ENCODE measurements around the gene PDCD1LG2. TPM values are rescaled to one million over a fixed set of nuclear protein-coding genes. Genes with fewer than 3 reads are reported as not detected.
"Not testable (repeated sequence)": the region's sequence is repeated elsewhere in the genome, so short reads cannot be mapped to it uniquely, and the experiment has no call there.

PDCD1LG2 gene
- under 1 TPM; 0.63 to 0.81 TPM for total RNA-seq
- 2.4 TPM for polyA plus RNA-seq (ENCODE audit: insufficient read depth, low read depth, low replicate concordance)
- long read RNA-seq, donor 1: 0 reads
- long read RNA-seq, donor 2: 0 reads

GRCh38 chr9:5510360-5510931 lies at the start of gene PDCD1LG2:
TSS of gene PDCD1LG2 (plus strand) at chr9:5510531. CDS start at chr9:5522547, 12,016 bp downstream.
- Histone ChIP-seq H3K27ac (peak within 1 kb of the TSS; percentile 53 to 81), H3K4me3 (peak within 1 kb of the TSS; percentile 7 to 26), H3K36me3 (ENCODE audit: low read depth, missing control alignments) (no peaks in the 10 kb centered on the region), H3K4me1 (no peaks in the 10 kb centered on the region), H3K9me3 (no peaks in the 10 kb centered on the region), H3K27me3 (no peaks in the 10 kb centered on the region)
- peak; percentile 28 for DNase-seq
- TF ChIP-seq, protein P1, sequence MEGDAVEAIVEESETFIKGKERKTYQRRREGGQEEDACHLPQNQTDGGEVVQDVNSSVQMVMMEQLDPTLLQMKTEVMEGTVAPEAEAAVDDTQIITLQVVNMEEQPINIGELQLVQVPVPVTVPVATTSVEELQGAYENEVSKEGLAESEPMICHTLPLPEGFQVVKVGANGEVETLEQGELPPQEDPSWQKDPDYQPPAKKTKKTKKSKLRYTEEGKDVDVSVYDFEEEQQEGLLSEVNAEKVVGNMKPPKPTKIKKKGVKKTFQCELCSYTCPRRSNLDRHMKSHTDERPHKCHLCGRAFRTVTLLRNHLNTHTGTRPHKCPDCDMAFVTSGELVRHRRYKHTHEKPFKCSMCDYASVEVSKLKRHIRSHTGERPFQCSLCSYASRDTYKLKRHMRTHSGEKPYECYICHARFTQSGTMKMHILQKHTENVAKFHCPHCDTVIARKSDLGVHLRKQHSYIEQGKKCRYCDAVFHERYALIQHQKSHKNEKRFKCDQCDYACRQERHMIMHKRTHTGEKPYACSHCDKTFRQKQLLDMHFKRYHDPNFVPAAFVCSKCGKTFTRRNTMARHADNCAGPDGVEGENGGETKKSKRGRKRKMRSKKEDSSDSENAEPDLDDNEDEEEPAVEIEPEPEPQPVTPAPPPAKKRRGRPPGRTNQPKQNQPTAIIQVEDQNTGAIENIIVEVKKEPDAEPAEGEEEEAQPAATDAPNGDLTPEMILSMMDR (IDR thresholded peaks at IDR 0.05): no peak
- no peak for TF ChIP-seq POLR2A (IDR thresholded peaks at IDR 0.05)
- intact Hi-C loops (cut with DNase I; ENCODE audit: low total_unique reads): no loop called here
- WGBS, 2 donors: 38 to 49% methylated on average over 4 of the region's 4 CpGs

GRCh38 chr9:5464831-5465330 lies 45.5 kb upstream of the PDCD1LG2 start:
- WGBS, 2 donors: 88 to 94% methylated on average over 4 of the region's 4 CpGs
- DNase-seq; H3K9me3 ChIP-seq; H3K27me3 ChIP-seq; H3K36me3 ChIP-seq (ENCODE audit: low read depth, missing control alignments); intact Hi-C loops (cut with DNase I; ENCODE audit: low total_unique reads); H3K4me1 ChIP-seq; H3K4me3 ChIP-seq; H3K27ac ChIP-seq: not testable (repeated sequence)

GRCh38 chr9:5466005-5466404 lies 44.3 kb upstream of the PDCD1LG2 start:
- Histone ChIP-seq H3K9me3 (no peaks in the 10 kb centered on the region), H3K27me3 (no peaks in the 10 kb centered on the region), H3K27ac (no peak overlapping the region), H3K36me3 (ENCODE audit: low read depth, missing control alignments) (no peaks in the 10 kb centered on the region), H3K4me3 (no peak overlapping the region), H3K4me1 (no peaks in the 10 kb centered on the region)
- no peak for TF ChIP-seq POLR2A (IDR thresholded peaks at IDR 0.05)
- TF ChIP-seq, protein P1 (IDR thresholded peaks at IDR 0.05): no peak
- DNase-seq: no peak
- intact Hi-C loops (cut with DNase I; ENCODE audit: low total_unique reads): no loop called here
- WGBS, 2 donors: 87 to 93% methylated on average over 1 of the region's 1 CpG

DNA sequence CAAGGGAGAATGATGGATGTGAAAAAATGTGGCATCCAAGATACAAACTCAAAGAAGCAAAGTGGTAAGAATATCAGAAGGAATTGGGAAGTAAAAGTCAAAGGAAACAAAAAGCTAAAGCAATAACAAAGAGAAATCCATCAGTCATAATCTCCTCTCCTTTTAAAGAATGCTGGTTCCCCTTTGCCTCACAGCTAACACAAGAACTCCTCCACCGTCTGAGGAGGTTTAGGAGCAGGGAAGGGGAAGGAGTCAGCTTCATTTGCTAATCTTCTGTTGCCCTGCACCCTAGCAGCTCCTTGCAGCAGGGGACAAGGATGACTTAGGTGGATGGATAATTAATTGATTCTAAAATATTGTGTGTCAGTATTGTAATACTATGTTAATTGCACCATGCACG lies 43.6 kb upstream of the PDCD1LG2 start:
- 77 to 81% methylated on average over 2 of the region's 2 CpGs for WGBS, 2 donors
- H3K4me3 ChIP-seq: no peak overlapping the region
- DNase-seq: no peak
- H3K27ac ChIP-seq: no peak overlapping the region
- TF ChIP-seq POLR2A (IDR thresholded peaks at IDR 0.05): no peak
- TF ChIP-seq, protein P1 (IDR thresholded peaks at IDR 0.05): no peak
- no peaks in the 10 kb centered on the region for H3K9me3 ChIP-seq
- no peaks in the 10 kb centered on the region for H3K36me3 ChIP-seq (ENCODE audit: low read depth, missing control alignments)
- intact Hi-C loops (cut with DNase I; ENCODE audit: low total_unique reads): no loop called here
- no peaks in the 10 kb centered on the region for H3K27me3 ChIP-seq
- no peaks in the 10 kb centered on the region for H3K4me1 ChIP-seq

DNA sequence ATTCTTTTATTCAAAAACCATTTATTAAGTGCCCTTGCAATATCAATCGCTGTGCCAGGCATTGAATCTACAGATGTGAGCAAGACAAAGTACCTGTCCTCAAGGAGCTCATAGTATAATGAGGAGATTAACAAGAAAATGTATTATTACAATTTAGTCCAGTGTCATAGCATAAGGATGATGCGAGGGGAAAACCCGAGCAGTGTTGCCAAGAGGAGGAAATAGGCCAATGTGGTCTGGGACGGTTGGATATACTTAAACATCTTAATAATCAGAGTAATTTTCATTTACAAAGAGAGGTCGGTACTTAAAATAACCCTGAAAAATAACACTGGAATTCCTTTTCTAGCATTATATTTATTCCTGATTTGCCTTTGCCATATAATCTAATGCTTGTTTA lies 41.5 kb upstream of the PDCD1LG2 start:
- Histone ChIP-seq H3K36me3 (ENCODE audit: low read depth, missing control alignments) (no peaks in the 10 kb centered on the region), H3K27ac (no peak overlapping the region), H3K4me1 (no peaks in the 10 kb centered on the region), H3K4me3 (no peak overlapping the region), H3K9me3 (no peaks in the 10 kb centered on the region), H3K27me3 (no peaks in the 10 kb centered on the region)
- intact Hi-C loops (cut with DNase I; ENCODE audit: low total_unique reads): no loop called here
- no peak for TF ChIP-seq POLR2A (IDR thresholded peaks at IDR 0.05)
- TF ChIP-seq, protein P1 (IDR thresholded peaks at IDR 0.05): no peak
- 75 to 76% methylated on average over 5 of the region's 5 CpGs for WGBS, 2 donors
- no peak for DNase-seq
